ENCODE results near the gene CFAP107.

DNA sequence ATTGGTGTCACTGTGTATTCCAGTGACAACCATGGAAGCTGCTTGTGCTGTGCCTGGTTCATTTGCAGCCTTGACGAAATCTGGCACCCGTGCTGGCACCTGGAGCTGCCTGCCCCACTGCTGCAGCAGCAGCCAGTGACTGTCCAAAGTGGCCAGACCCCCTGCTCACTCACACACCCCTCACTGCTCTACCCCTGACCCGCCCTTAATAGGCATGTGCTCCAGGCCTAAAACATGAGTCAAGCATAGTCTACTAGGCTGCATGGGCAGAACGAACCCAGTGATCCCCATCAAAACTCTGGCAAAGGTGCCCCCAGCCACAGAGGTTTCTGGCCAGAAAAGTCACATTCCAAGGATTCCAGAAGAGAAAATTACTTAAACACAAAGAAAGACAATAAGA is 52.9 kb downstream of the CFAP107 start:
- TF ChIP-seq, protein P1, sequence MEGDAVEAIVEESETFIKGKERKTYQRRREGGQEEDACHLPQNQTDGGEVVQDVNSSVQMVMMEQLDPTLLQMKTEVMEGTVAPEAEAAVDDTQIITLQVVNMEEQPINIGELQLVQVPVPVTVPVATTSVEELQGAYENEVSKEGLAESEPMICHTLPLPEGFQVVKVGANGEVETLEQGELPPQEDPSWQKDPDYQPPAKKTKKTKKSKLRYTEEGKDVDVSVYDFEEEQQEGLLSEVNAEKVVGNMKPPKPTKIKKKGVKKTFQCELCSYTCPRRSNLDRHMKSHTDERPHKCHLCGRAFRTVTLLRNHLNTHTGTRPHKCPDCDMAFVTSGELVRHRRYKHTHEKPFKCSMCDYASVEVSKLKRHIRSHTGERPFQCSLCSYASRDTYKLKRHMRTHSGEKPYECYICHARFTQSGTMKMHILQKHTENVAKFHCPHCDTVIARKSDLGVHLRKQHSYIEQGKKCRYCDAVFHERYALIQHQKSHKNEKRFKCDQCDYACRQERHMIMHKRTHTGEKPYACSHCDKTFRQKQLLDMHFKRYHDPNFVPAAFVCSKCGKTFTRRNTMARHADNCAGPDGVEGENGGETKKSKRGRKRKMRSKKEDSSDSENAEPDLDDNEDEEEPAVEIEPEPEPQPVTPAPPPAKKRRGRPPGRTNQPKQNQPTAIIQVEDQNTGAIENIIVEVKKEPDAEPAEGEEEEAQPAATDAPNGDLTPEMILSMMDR (IDR thresholded peaks at IDR 0.05; ENCODE audit: poor library complexity, severe bottlenecking) = no peak
- TF ChIP-seq POLR2AphosphoS5 (IDR thresholded peaks at IDR 0.05) (no peak), EZH2 (IDR thresholded peaks at IDR 0.05; ENCODE audit: borderline replicate concordance, insufficient read depth, low read length, poor library complexity, severe bottlenecking) (no peak), EP300 (conservative IDR thresholded peaks at IDR 0.05; ENCODE audit: poor library complexity, severe bottlenecking) (no peak), TAF1 (IDR thresholded peaks at IDR 0.05; ENCODE audit: low read depth) (no peak), SMC3 (conservative IDR thresholded peaks at IDR 0.05; ENCODE audit: poor library complexity) (no peak)
- TF ChIP-seq, protein P2, sequence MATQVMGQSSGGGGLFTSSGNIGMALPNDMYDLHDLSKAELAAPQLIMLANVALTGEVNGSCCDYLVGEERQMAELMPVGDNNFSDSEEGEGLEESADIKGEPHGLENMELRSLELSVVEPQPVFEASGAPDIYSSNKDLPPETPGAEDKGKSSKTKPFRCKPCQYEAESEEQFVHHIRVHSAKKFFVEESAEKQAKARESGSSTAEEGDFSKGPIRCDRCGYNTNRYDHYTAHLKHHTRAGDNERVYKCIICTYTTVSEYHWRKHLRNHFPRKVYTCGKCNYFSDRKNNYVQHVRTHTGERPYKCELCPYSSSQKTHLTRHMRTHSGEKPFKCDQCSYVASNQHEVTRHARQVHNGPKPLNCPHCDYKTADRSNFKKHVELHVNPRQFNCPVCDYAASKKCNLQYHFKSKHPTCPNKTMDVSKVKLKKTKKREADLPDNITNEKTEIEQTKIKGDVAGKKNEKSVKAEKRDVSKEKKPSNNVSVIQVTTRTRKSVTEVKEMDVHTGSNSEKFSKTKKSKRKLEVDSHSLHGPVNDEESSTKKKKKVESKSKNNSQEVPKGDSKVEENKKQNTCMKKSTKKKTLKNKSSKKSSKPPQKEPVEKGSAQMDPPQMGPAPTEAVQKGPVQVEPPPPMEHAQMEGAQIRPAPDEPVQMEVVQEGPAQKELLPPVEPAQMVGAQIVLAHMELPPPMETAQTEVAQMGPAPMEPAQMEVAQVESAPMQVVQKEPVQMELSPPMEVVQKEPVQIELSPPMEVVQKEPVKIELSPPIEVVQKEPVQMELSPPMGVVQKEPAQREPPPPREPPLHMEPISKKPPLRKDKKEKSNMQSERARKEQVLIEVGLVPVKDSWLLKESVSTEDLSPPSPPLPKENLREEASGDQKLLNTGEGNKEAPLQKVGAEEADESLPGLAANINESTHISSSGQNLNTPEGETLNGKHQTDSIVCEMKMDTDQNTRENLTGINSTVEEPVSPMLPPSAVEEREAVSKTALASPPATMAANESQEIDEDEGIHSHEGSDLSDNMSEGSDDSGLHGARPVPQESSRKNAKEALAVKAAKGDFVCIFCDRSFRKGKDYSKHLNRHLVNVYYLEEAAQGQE (IDR thresholded peaks at IDR 0.05; ENCODE audit: borderline replicate concordance) = no peak

Measured in neural cell (in vitro differentiated cells).